Epithelial cell of proximal tubule (primary cell): Measurements from ENCODE around the gene EYA3. TPM values are rescaled to one million over a fixed set of nuclear protein-coding genes. Genes with fewer than 3 reads are reported as not detected.

Experiments
- DNase-seq: peaks from one replicate; pipeline ENCODE4 v3.0.0-alpha.2; 2011; ENCODE audit warnings: low read depth
- H3K4me3 ChIP-seq: 2 replicates; pipeline ENCODE4 v1.5.1; 2011; ENCODE audit warnings: low read depth, mild to moderate bottlenecking, low read length
- CTCF ChIP-seq: conservative IDR thresholded peaks from 2 replicates; pipeline ENCODE4 v1.5.1; 2012; ENCODE audit warnings: low read depth, mild to moderate bottlenecking, low read length
- total RNA-seq: library from RNA; depleted of rRNA; stranded (reverse); fragments of >200 nt; gene quantifications from 2 replicates; pipeline ENCODE4 v1.2.3, GENCODE V29; 2015

Gene EYA3
- total RNA-seq, 1 donor from 2014 or later = 22.2 TPM

DNA sequence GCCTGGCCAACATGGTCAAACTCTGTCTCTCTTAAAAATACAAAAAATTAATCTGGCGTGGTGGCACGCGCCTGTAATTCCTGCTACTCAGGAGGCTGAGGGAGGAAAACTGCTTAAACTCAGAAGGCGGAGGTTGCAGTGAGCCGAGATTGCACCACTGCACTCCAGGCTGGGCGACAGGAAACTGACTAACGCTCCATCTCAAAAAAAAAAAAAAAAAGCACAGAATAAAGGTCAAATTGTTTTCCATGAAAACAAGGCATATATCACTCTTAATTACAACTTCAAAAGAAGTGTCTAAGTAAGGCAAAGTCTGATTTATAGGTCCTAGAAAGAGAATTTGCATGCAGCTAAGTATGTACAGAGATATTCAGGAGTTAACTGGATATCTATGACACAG, 25.6 kb downstream of the EYA3 start:
- no peak for DNase-seq
- TF ChIP-seq CTCF = no peak
- no peak overlapping the region for H3K4me3 ChIP-seq

GRCh38 chr1:28058971-28059878, 29.2 kb downstream of the EYA3 start:
- DNase-seq = no peak
- TF ChIP-seq CTCF = no peak
- H3K4me3 ChIP-seq = no peak overlapping the region

DNA sequence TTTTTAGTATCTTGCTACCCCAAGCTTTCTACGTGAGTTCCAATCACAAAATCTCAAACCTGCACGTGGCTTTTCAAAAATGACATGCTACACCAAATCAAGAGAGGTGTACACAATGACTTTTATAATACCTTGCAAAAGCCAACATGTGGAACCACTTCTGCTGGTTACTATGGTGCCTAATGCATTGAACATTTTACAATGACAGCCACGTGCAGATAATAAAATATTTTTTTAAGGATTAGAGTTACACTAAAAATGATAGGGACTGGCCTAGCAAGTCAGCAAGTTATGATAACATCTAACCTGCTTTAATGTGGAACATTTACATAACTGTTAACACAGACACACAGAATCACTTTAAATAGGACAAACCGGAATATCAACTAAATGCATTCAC, 30.2 kb downstream of the EYA3 start:
- no peak for DNase-seq
- H3K4me3 ChIP-seq = no peak overlapping the region
- no peak for TF ChIP-seq CTCF

DNA sequence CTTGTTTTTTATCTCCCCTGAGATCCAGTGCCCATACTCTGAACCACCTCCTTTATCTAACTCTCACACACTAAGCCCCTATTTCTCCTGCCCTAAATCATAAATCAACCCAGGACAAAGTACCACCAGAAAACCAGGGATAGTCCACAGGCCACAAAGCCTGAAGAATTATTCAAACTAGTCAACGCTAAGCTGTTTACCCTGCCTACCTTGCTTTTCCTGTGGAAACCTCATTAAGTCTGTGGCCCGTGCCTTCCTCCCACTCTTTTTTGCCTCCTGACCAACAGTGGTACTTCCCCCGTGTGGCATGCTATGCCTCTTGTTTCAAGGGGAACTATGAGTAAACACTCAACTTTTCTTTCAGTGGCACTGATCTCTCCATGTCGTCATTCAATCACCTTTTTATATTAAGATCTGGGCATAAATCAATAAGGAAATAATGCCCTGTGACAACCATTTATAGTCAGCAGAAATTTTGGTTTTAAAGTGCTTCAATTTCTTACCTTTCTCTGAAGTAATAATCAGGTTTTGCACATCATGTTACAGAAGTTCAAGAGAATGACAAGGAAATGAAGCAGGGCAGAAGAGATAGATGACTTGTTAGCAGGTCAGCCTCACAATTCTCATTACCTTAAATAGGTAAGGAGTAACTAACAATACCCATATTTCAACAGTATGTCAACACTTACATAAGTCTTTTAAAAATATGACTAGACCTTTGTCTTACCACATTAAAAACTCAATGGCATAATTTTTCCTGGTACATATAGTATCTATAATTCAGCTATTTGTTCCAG, 32.1 kb downstream of the EYA3 start:
- no peak overlapping the region for H3K4me3 ChIP-seq
- no peak for TF ChIP-seq CTCF
- peak; percentile 50 for DNase-seq

DNA sequence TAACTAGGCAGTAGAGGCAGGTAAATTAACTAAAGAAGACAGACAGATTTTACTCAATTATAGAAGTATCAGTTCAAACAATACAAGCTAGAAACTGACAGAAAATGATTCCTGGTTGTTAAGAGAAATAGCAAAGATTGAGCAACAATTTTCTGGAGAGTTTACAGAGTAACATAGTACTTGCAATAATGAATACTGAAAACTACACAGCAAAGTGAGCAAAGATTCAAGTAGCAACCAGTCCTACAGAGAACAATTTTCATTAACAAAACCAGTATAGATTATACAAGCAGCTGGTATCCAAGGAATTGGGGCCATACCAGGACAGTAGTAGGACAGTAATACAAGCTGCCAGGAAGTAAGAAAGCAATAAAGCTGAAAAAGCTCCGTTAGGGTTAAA, 37.6 kb downstream of the EYA3 start:
- no peak overlapping the region for H3K4me3 ChIP-seq
- no peak for TF ChIP-seq CTCF
- no peak for DNase-seq

- no peak overlapping the region for H3K4me3 ChIP-seq
- no peak for TF ChIP-seq CTCF
- DNase-seq = no peak
These were observed 41.7 kb downstream of the EYA3 start for GRCh38 chr1:28046716-28047115.

DNA sequence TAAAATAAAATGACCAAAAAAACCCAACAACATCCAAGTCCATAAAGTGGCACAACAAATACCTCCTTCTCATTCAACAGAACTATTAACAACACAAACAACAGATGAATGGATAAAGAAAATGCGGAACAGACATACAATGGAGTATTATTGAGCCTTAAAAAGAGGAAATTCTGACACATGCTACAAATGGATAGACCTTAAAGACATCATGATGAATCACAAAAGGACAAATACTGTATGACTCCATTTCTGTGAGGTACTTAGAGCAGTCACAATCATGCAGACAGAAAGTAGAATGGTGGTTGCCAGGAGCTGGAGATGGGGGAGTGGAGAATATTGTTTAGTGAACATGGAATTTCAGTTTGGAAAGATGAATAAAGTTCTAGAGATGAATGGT, 42.6 kb downstream of the EYA3 start:
- DNase-seq = no peak
- no peak overlapping the region for H3K4me3 ChIP-seq
- no peak for TF ChIP-seq CTCF
